Omental fat pad (tissue), 4 donors: ENCODE data around the gene AAMDC. TPM values are rescaled to one million over a fixed set of nuclear protein-coding genes. Genes with fewer than 3 reads are reported as not detected.
A peak's percentile ranks its signal among the peaks of the same experiment; 100 is the strongest.
"Not testable (repeated sequence)": the region's sequence is repeated elsewhere in the genome, so short reads cannot be mapped to it uniquely, and the experiment has no call there.

Experiments
- ATAC-seq: fragments of 150-250 bp; one replicate; pipeline ENCODE4 v1.9.1; 2016; ENCODE audit warnings: mild to moderate bottlenecking, moderate library complexity; ENCODE audit not compliant: low FRiP score
- DNase-seq: peaks from one replicate; pipeline ENCODE4 v3.0.0-alpha.2; 2019; ENCODE audit warnings: low spot score
- total RNA-seq, 4 donors: library from RNA; depleted of rRNA; stranded (reverse); fragments of >200 nt; gene quantifications; one replicate each; pipeline ENCODE4 v1.1.0, GENCODE V29; 2016
- TF ChIP-seq, protein P1 (sequence below), 3 donors: fragments of 450-650 bp; IDR thresholded peaks; one replicate each; pipeline ENCODE4 v1.5.1; 2016 to 2017; ENCODE audit warnings: antibody characterized with exemption in 3 of 3, mild to moderate bottlenecking in 3 of 3, moderate library complexity in 2 of 3

AAMDC gene
- total RNA-seq, 4 donors from 2014 or later, result 10.4 to 47.6 (median 37.7) TPM

DNA sequence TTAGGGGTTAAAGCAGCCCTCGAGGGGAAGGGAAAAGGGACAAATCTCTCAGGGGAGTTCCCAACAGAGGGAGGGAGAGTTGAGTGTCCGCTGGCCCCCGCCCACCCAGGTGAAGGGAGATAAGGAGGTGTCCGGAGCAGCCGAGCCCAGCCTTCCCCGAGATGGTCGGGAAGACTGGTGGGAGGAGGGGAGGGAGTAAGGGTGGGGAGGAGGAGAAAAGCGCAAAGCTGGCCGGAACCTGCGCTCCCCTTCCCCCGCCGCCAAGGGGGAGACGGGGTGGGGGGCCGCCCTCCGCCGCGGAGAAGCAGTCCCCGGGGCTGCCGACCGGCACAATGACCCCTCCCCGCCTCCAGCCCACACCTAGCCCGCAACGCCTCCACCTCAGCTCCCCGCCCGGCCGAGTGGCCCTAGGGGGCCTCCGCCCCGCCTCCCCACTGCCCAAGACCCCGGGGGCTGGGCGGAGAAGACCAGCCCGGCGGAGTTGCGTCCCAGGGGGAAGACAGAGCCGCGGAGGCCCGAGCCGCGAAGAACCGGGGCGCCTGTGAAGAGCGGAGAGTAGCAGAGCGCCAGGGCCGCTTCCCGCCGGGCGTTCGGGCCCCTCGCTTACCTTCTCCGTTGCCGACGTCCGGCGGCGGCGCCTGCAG is 901 bp upstream of the AAMDC start:
- ATAC-seq, result peak; percentile 13
- no peak for DNase-seq
- TF ChIP-seq, protein P1, sequence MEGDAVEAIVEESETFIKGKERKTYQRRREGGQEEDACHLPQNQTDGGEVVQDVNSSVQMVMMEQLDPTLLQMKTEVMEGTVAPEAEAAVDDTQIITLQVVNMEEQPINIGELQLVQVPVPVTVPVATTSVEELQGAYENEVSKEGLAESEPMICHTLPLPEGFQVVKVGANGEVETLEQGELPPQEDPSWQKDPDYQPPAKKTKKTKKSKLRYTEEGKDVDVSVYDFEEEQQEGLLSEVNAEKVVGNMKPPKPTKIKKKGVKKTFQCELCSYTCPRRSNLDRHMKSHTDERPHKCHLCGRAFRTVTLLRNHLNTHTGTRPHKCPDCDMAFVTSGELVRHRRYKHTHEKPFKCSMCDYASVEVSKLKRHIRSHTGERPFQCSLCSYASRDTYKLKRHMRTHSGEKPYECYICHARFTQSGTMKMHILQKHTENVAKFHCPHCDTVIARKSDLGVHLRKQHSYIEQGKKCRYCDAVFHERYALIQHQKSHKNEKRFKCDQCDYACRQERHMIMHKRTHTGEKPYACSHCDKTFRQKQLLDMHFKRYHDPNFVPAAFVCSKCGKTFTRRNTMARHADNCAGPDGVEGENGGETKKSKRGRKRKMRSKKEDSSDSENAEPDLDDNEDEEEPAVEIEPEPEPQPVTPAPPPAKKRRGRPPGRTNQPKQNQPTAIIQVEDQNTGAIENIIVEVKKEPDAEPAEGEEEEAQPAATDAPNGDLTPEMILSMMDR (IDR thresholded peaks at IDR 0.05), result no peak

DNA sequence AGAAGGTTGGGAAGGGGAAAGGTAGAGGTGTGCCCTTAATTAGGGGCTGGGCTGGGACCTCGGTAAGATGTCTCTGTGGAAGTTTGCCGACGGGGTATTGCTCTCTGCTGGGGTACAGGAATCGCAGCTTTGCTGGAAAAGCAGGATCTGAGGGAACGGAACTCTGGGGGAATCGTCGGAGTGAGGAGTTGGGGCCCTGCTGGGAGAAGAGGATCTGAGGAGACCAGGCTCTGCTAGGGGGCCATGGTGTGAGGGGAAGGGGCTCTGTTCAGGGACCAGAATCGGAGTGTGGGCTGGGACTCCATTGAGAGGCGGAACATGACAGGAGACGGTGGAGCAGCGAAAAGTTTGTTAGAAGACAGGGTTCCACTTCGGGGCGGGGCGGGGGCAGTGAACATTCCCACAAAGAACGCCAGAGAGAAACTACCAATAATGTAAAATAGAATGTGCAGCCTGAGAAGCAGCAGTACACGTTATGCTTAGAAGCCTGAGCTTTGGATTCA is 456 bp downstream of the AAMDC start:
- TF ChIP-seq, protein P1 (IDR thresholded peaks at IDR 0.05), result no peak

DNA sequence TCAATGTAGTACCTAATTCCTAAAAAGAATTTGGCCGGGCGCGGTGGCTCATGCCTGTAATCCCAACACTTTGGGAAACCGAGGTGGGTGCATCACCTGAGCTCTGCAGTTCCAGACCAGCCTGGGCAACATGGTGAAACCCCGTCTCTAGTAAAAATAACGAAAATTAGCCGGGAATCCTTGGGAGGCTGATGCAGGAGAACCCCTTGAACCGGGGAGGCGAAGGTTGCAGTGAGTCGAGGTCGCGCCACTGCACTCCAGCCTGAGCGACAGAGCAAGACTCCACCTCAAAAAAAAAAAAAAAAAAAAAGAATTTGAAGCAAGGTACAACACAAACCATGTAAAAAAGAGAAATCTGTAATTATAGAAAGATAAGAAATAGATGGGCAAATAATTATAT is 1.2 kb downstream of the AAMDC start:
- ATAC-seq, DNase-seq: not testable (repeated sequence)

More for the DNA sequence above, 456 bp downstream of the AAMDC start:
- ATAC-seq (no peak), DNase-seq (no peak)

DNA sequence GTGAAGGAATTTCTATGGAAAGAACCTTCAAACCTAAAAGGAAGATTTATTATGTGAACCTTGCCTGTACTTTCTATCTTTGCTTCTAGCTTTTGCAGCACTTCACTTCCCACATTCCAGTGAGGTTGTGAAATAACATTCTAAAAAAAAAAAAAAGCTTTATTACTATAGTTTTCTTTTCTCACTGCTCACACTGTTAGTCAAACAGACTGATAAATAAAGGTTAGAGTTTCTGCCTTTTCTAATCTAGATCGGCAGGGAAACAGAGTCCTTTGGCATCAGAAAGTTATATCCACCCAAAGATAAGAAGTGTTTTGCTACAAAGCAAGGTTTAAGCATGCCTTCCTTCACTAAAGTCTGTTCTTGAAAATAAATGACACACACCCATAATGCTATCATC is 2.8 kb downstream of the AAMDC start:
- no peak for DNase-seq
- TF ChIP-seq, protein P1 (IDR thresholded peaks at IDR 0.05), result no peak
- ATAC-seq, result no peak

DNA sequence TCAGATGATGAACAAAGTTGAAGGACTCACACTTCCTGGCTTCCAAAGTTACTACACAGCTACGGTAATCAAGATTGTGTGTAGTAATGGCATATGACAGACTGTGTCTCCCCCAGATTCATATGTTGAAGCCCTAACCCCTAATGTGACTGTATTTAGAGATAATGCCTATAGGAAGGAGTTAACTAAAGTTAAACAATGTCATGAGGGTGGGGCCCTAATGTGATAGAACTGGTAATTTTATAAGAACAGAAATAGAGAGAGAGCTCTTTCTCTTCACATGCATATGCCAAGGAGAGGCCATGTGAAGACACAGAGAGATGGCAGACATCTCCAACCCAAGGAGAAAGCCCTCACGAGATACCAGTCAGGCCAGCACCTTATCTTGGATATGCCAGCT is 8.0 kb downstream of the AAMDC start:
- ATAC-seq (no peak), DNase-seq (no peak)
- TF ChIP-seq, protein P1 (IDR thresholded peaks at IDR 0.05), result no peak

DNA sequence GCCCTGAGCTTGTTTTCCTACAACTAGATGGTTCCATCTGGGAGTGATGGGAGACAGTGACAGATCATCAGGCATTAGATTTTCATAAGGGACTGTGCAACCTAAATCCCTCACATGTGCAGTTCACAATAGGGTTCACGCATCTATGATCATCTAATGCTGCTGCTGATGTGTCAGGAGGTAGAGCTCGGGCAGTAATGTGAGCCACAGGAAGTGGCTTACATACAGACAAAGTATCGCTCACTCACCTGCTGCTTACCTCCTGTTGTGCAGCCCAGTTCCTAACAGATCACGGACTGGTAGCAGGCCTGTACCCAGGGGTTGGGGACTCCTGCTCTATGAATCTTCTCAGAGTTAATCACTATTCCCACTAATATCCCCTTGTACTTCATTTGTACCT is 12.4 kb downstream of the AAMDC start:
- DNase-seq (no peak), ATAC-seq (no peak)
- TF ChIP-seq, protein P1 (IDR thresholded peaks at IDR 0.05), result no peak

DNA sequence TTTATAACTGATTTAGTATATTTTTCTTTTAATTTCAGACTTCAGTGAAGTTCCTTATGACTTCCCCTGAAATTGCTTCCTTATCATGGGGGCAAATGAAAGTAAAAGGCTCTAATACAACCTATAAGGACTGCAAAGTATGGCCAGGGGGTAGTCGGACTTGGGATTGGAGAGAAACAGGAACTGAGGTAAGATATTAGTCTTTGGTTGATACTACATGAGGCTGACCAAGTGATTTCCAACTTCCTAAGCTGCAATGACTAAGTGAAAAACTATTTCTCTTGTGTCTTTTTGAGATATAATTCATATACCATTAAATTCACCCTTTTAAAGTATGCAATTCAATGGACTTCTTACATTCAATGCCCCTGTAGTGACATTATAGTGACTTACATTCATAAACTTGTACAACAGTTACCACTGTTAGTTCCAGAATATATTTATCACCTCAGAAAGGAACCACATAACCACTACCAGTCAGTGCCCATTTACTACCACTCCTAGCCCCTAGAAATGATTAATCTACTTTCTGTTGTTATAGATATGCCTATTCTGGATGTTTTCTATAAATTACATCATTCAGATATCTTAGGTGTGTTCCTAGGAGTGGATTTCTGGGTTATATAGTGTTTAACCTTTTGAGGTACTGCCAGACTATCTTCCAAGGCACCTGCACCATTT is 21.6 kb downstream of the AAMDC start:
- TF ChIP-seq, protein P1 (IDR thresholded peaks at IDR 0.05), result no peak
- ATAC-seq, result no peak

DNA sequence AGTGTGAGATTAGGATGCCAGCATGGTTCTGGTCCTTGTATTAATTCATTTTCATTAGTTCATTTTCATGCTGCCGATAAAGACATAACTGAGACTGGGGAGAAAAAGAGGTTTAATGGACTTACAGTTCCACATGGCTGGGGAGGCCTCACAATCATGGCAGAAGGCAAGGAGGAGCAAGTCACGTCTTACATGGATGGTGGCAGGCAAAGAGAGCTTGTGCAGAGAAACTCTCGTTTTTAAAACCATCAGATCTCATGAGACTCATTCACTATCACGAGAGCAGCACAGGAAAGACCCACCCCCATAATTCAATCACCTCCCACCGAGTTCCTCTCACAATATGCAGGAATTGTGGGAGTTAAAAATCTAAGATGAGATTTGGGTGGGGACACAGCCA is 22.8 kb downstream of the AAMDC start:
- DNase-seq, ATAC-seq: not testable (repeated sequence)

More for the DNA sequence above, 21.6 kb downstream of the AAMDC start:
- no peak for DNase-seq
